DOHH2 (cell line): ENCODE data around the gene TRIM38.

ENCODE experiments used
- EZH2phosphoT487 ChIP-seq: fragments of 200-600 bp; sonication (generic); IDR thresholded peaks from 2 replicates; pipeline ENCODE4 v1.6.1; 2017; ENCODE audit warnings: borderline replicate concordance, mild to moderate bottlenecking, antibody characterized with exemption, low read length, moderate library complexity, mixed read lengths
- TF ChIP-seq, protein P1 (sequence below): fragments of 200-600 bp; sonication (generic); IDR thresholded peaks from one replicate; pipeline ENCODE4 v1.5.1; 2014; ENCODE audit warnings: antibody characterized with exemption, mild to moderate bottlenecking, low read depth, low read length; ENCODE audit not compliant: poor library complexity, severe bottlenecking

DNA sequence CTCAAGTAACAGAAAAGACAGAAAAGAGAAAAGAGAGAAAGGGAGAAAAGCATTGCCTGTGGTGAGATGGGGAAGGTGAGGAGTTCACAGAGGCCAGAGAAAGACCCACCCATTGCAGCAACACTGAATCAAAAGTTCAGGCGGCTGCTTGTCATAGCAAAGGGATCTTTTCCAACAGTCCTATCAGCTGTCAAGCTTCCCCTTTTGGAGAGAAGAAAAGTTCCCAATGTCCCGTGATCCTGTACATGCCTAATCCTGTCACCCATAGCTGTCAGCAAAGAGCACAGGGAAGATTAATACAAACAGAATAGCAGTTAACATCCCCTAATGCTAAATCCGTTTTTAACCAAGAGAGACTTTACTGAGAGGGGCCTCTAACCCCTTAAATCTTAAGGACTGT lies 8.9 kb upstream of the TRIM38 start:
- TF ChIP-seq, protein P1, sequence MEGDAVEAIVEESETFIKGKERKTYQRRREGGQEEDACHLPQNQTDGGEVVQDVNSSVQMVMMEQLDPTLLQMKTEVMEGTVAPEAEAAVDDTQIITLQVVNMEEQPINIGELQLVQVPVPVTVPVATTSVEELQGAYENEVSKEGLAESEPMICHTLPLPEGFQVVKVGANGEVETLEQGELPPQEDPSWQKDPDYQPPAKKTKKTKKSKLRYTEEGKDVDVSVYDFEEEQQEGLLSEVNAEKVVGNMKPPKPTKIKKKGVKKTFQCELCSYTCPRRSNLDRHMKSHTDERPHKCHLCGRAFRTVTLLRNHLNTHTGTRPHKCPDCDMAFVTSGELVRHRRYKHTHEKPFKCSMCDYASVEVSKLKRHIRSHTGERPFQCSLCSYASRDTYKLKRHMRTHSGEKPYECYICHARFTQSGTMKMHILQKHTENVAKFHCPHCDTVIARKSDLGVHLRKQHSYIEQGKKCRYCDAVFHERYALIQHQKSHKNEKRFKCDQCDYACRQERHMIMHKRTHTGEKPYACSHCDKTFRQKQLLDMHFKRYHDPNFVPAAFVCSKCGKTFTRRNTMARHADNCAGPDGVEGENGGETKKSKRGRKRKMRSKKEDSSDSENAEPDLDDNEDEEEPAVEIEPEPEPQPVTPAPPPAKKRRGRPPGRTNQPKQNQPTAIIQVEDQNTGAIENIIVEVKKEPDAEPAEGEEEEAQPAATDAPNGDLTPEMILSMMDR = no peak
- no peak for TF ChIP-seq EZH2phosphoT487
